A549 (cell line): ENCODE measurements around the gene CCDC167.

Source experiments
- BHLHE40 ChIP-seq: IDR thresholded peaks from 2 replicates; pipeline ENCODE4 v1.6.1; 2012; ENCODE audit warnings: low read depth, low read length, inconsistent platforms
- CEBPB ChIP-seq, 2 experiments: fragments of >200 bp in 1 of 2; sonication (Bioruptor Twin) in 1 of 2; formaldehyde crosslinking in 1 of 2; IDR thresholded peaks; 2 replicates each; pipeline ENCODE4 v1.6.1; 2012 to 2016
- EP300 ChIP-seq, 2 experiments: fragments of >200 bp; sonication (Bioruptor Twin); formaldehyde crosslinking; IDR thresholded peaks; 2 replicates in 1 of 2; 3 replicates in 1 of 2; pipeline ENCODE4 v1.6.1; 2016 to 2017
- TF ChIP-seq, protein P1 (sequence below): fragments of >200 bp; sonication (Bioruptor Twin); formaldehyde crosslinking; IDR thresholded peaks from 3 replicates; pipeline ENCODE4 v1.5.1; 2016

- no peak for TF ChIP-seq EP300 (IDR thresholded peaks at IDR 0.05)
- TF ChIP-seq, protein P1, sequence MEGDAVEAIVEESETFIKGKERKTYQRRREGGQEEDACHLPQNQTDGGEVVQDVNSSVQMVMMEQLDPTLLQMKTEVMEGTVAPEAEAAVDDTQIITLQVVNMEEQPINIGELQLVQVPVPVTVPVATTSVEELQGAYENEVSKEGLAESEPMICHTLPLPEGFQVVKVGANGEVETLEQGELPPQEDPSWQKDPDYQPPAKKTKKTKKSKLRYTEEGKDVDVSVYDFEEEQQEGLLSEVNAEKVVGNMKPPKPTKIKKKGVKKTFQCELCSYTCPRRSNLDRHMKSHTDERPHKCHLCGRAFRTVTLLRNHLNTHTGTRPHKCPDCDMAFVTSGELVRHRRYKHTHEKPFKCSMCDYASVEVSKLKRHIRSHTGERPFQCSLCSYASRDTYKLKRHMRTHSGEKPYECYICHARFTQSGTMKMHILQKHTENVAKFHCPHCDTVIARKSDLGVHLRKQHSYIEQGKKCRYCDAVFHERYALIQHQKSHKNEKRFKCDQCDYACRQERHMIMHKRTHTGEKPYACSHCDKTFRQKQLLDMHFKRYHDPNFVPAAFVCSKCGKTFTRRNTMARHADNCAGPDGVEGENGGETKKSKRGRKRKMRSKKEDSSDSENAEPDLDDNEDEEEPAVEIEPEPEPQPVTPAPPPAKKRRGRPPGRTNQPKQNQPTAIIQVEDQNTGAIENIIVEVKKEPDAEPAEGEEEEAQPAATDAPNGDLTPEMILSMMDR, result no peak
- no peak for TF ChIP-seq BHLHE40
- no peak for TF ChIP-seq CEBPB (IDR thresholded peaks at IDR 0.05)
Observed at GRCh38 chr6:37530297-37530696, 30.6 kb upstream of the CCDC167 start.
